Right lobe of liver (tissue), 4 donors: ENCODE data around the gene LUZP2.

ENCODE experiments used
- POLR2A ChIP-seq: fragments of 450-650 bp; IDR thresholded peaks from one replicate; pipeline ENCODE4 v1.6.1; 2017; ENCODE audit warnings: antibody characterized with exemption, mild to moderate bottlenecking
- TF ChIP-seq, protein P1 (sequence below), 4 donors: fragments of 200-600 bp in 3 of 4; fragments of 450-650 bp in 1 of 4; IDR thresholded peaks; one replicate each; pipeline versions ENCODE4 v1.5.1 to v1.8.0; 2016 to 2022; ENCODE audit warnings: antibody characterized with exemption in 4 of 4, mild to moderate bottlenecking in 2 of 4
- donor health status: DM: no; HTN: no; CAD: no.
- donor health status: DM: no; HTN: no; CAD: no.
- donor health status: DM: no; HTN: yes; CAD: no.

DNA sequence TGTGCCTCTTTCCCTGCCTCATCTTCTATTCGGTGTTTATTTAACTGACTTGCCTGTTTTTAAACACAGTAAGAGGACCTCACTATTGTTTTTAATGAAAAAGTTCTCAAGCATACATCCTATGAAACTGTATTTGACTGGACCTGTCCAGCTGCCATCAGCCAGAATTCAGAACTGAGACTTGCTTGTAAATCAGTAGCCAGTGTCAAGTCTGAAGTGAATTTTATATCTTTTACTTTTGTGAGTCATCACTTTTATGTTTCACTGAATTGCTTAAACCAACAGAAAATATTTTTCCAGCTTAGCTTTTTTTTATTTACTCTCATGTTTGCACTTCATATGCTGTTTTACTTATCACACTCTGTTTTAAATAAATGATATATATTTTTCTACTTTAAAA, 88.3 kb downstream of the LUZP2 start:
- TF ChIP-seq, protein P1, sequence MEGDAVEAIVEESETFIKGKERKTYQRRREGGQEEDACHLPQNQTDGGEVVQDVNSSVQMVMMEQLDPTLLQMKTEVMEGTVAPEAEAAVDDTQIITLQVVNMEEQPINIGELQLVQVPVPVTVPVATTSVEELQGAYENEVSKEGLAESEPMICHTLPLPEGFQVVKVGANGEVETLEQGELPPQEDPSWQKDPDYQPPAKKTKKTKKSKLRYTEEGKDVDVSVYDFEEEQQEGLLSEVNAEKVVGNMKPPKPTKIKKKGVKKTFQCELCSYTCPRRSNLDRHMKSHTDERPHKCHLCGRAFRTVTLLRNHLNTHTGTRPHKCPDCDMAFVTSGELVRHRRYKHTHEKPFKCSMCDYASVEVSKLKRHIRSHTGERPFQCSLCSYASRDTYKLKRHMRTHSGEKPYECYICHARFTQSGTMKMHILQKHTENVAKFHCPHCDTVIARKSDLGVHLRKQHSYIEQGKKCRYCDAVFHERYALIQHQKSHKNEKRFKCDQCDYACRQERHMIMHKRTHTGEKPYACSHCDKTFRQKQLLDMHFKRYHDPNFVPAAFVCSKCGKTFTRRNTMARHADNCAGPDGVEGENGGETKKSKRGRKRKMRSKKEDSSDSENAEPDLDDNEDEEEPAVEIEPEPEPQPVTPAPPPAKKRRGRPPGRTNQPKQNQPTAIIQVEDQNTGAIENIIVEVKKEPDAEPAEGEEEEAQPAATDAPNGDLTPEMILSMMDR (IDR thresholded peaks at IDR 0.05) = no peak
- no peak for TF ChIP-seq POLR2A
